Glutamatergic neuron (in vitro differentiated cells): ENCODE measurements around the gene RTP3. TPM values are rescaled to one million over a fixed set of nuclear protein-coding genes. Genes with fewer than 3 reads are reported as not detected.

Source experiments
- DNase-seq: peaks from one replicate; pipeline ENCODE4 v3.0.0; 2022
- H3K27ac Mint-ChIP-seq: one replicate; pipeline ENCODE4 v1.8.0; 2020; ENCODE audit warnings: mild to moderate bottlenecking, mixed read lengths, inconsistent platforms; ENCODE audit not compliant: unreplicated experiment
- H3K27me3 Mint-ChIP-seq: one replicate; pipeline ENCODE4 v1.8.0; 2020; ENCODE audit warnings: mild to moderate bottlenecking, moderate library complexity, mixed read lengths, inconsistent platforms; ENCODE audit not compliant: unreplicated experiment
- H3K36me3 Mint-ChIP-seq: one replicate; pipeline ENCODE4 v1.8.0; 2020; ENCODE audit warnings: mild to moderate bottlenecking, mixed read lengths, inconsistent platforms; ENCODE audit not compliant: unreplicated experiment
- H3K4me1 Mint-ChIP-seq: one replicate; pipeline ENCODE4 v1.8.0; 2020; ENCODE audit warnings: mild to moderate bottlenecking, low read depth, mixed read lengths, inconsistent platforms; ENCODE audit not compliant: unreplicated experiment
- H3K4me3 Mint-ChIP-seq: one replicate; pipeline ENCODE4 v1.8.0; 2020; ENCODE audit warnings: mild to moderate bottlenecking, mixed read lengths, inconsistent platforms; ENCODE audit not compliant: unreplicated experiment
- H3K9me3 Mint-ChIP-seq: one replicate; pipeline ENCODE4 v1.8.0; 2020; ENCODE audit warnings: mild to moderate bottlenecking, moderate library complexity, mixed read lengths, inconsistent platforms; ENCODE audit not compliant: unreplicated experiment
- total RNA-seq: library from RNA; stranded (reverse); fragmentation: NEBNext Ultra II Directional; extraction: Animal tissue kit (Norgen Biotek cat#: 25700); gene quantifications from one replicate; pipeline ENCODE4 v1.2.1, GENCODE V29; 2021; ENCODE audit not compliant: unreplicated experiment
- TF ChIP-seq, protein P1 (sequence below): fragments of 200-600 bp; sonication (generic); IDR thresholded peaks from one replicate; pipeline ENCODE4 v1.5.0; 2021; ENCODE audit not compliant: partially characterized antibody, unreplicated experiment

RTP3 gene
- total RNA-seq, 1 donor from 2014 or later: not detected

DNA sequence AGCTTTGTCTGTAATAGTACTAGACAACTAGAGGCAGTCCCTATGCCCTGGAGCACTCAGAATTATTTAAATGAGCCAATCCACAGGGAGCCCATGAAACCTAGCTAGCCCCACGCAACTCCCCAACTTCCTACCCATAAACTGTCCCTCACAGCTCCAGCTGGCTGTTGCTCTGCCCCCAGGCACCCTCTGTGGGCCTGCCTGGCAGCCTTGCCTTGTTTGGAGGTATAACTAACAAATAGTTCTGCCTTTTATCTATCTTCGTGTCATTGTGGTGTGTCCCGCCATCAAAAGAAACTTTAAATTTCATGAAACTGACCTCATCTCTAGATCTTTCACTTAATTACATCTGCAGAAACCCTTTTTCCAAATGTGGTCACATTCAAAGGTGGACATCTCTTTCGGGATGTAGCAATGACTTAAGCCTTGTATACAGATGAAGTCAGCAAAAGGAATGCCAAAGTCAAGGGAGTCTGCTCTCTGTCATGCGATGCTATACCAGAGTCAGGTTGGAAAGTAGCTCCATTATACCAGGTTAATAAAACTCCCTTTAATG is 1.8 kb upstream of the RTP3 start:
- Mint-ChIP-seq H3K27me3 (peaks cover 8% of the 10 kb centered on the region), H3K4me3 (no peak overlapping the region), H3K27ac (peak overlapping the region; percentile 46), H3K9me3 (peaks cover 9% of the 10 kb centered on the region), H3K4me1 (peaks cover 1% of the 10 kb centered on the region), H3K36me3 (no peaks in the 10 kb centered on the region)
- TF ChIP-seq, protein P1, sequence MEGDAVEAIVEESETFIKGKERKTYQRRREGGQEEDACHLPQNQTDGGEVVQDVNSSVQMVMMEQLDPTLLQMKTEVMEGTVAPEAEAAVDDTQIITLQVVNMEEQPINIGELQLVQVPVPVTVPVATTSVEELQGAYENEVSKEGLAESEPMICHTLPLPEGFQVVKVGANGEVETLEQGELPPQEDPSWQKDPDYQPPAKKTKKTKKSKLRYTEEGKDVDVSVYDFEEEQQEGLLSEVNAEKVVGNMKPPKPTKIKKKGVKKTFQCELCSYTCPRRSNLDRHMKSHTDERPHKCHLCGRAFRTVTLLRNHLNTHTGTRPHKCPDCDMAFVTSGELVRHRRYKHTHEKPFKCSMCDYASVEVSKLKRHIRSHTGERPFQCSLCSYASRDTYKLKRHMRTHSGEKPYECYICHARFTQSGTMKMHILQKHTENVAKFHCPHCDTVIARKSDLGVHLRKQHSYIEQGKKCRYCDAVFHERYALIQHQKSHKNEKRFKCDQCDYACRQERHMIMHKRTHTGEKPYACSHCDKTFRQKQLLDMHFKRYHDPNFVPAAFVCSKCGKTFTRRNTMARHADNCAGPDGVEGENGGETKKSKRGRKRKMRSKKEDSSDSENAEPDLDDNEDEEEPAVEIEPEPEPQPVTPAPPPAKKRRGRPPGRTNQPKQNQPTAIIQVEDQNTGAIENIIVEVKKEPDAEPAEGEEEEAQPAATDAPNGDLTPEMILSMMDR: no peak
- no peak for DNase-seq

DNA sequence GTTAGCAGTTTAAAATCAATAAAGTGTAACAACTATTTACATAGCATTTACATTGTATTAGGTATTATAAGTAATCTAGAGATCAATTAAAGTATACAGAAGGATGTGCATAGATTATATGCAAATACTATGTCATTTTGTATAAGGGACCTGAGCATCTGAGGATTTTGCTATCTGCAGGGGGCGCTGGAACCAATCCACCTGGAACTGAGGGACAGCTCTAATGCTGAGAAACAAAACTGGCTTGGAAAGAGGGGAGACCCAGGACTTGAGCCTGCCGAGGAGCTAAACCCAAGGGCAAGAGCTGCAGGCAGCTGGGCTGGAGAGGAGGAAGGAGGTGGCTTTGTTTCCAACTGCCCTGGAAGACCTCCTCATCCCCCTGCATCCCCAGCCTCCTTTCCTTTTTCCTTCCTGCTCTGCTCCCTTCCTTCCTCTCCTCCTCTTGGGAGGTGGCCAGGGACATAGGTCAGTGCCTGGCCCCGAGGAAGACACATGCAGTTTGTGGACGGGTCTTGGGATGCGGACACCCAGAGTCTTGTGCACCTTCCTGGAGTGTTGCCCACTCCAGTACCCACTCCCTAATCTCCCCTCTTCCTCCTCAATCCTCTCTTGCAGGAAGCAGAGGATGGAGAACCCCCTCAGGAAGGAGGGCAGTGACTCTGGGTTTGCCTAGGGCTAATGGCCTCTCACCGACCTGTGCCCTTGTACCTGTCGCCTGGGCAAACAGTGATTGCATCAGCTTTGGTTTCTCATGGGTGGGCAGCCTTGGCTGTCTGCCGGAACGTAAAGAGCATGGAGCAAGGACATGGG is 825 bp upstream of the RTP3 start:
- Mint-ChIP-seq H3K9me3 (peaks cover 8% of the 10 kb centered on the region), H3K27ac (no peak overlapping the region), H3K4me1 (peaks cover 1% of the 10 kb centered on the region), H3K4me3 (no peak overlapping the region), H3K36me3 (no peaks in the 10 kb centered on the region), H3K27me3 (peaks cover 7% of the 10 kb centered on the region)
- DNase-seq: peak; percentile 34
- TF ChIP-seq, protein P1: peak; percentile 12

DNA sequence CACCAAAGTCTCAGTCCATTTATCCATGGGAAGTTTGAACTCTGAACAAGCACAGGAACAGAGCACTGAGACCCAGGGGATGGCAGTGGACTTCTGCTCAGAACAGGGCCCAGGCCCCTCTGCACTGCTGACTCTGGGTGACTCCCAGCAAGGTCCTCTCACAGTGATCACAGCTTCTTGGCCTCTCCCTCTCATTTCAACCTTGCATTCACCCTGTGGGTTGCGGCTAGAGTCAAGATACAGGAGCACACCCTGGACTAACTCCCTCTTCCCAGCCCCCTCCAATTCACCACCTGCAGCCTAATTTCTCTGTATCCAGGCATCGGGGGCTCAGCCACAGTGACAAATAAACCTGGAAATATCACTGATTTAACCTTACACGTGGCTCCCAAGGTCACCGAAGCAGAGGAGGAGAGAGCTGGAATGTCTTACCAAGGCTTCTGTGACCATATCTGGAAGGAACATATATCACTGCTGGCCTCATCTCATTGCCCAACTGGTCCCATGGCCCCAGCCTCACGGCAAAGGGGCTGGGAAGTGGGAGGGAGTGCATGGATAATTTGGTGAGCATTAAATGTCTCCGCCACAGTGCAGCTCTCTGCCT is 1.2 kb downstream of the RTP3 start:
- Mint-ChIP-seq H3K27me3 (peaks cover 1% of the 10 kb centered on the region), H3K36me3 (no peaks in the 10 kb centered on the region), H3K9me3 (peaks cover 1% of the 10 kb centered on the region), H3K4me1 (peaks cover 1% of the 10 kb centered on the region), H3K4me3 (no peak overlapping the region), H3K27ac (no peak overlapping the region)
- TF ChIP-seq, protein P1: no peak
- DNase-seq: no peak

DNA sequence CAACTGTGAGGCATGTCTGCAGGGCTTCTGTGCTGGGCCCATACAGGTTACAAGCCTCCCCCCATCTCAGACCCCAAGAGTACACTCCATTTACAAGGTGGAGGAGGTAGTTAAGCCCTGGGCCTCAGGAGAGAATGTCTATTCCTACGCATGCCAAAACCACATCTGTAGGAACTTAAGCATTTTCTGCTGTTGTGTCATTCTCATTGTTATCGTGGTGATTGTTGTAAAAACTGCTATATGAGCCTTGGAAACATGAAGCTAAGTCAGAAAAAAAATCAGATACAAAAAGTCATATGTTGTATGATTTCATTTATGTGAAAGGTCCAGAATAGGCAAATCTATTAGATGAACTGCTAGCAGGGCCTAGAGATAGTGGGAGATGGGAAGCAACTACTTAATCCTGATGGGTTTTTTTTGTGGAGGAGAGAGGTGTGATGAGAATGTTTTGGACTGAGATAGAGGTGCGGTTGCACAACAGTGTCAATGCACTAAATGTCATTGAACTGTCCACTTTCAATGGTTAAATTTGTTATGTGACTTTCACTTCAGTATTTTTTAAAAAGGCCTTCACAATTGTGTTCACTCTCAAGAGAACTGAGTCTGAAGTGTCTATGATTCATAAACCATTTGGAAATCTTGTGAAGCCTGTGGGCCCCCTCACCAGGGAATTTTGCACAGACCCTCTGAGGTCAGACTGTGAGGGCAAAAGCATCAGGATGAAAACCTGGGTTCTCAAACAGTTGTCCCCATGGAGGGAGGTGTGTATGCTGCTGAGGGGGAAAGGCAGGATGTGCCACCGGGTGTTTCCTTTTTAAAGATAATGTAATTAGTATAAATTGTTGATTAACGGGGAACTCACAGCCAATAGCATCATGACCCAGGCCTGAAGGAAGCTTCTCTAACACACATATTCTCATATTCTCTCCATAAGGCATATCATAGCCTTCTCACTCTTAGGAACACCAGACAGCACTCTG is 3.2 kb downstream of the RTP3 start:
- no peaks in the 10 kb centered on the region for H3K4me1 Mint-ChIP-seq
- no peak overlapping the region for H3K27ac Mint-ChIP-seq
- no peak overlapping the region for H3K4me3 Mint-ChIP-seq
- H3K36me3 Mint-ChIP-seq: no peaks in the 10 kb centered on the region
- TF ChIP-seq, protein P1: no peak
- peaks cover 1% of the 10 kb centered on the region for H3K27me3 Mint-ChIP-seq
- H3K9me3 Mint-ChIP-seq: peaks cover 1% of the 10 kb centered on the region
- DNase-seq: no peak
